IMR-90 (cell line): Measurements from ENCODE around the gene HACL1. TPM values are rescaled to one million over a fixed set of nuclear protein-coding genes. Genes with fewer than 3 reads are reported as not detected.

Source experiments
- ATAC-seq: fragments of 200-7000 bp; cut with Tn5 transposase; 2 replicates; pipeline ENCODE4 v1.9.1; 2020; ENCODE audit warnings: low read depth, mild to moderate bottlenecking, moderate library complexity
- BruUV-seq: library from RNA; stranded (reverse); fragments of 400-500 nt; replicated peaks from 2 replicates; lab custom pipeline; 2021; lab: Mats Ljungman, UMichigan
- CTCF ChIA-PET: fragments of 300-600 bp; formaldehyde crosslinking; extraction: SDS; loops from one replicate; lab custom pipeline; 2021; ENCODE audit warnings: antibody characterized with exemption; lab: Yijun Ruan, JAX
- POLR2A ChIA-PET: fragments of 300-600 bp; sonication (Branson Sonifier 250); formaldehyde crosslinking; loops from one replicate; lab custom pipeline; 2022; ENCODE audit warnings: antibody characterized with exemption; ENCODE audit not compliant: unreplicated experiment; lab: Charles Lee
- DNase-seq: peaks from one replicate; pipeline ENCODE4 v3.0.0; 2013
- H2AFZ ChIP-seq: replicated peaks from 2 replicates; pipeline ENCODE3; 2013; ENCODE audit warnings: low read length, mild to moderate bottlenecking; ENCODE audit not compliant: poor library complexity
- H2AK5ac ChIP-seq: 2 replicates; pipeline ENCODE4 v1.6.1; 2013; ENCODE audit warnings: low read depth, low read length, inconsistent platforms
- H2AK9ac ChIP-seq: replicated peaks from 2 replicates; pipeline ENCODE3; 2013; ENCODE audit warnings: mild to moderate bottlenecking, low read depth, low read length, moderate library complexity; ENCODE audit not compliant: poor library complexity
- H2BK120ac ChIP-seq: 2 replicates; pipeline ENCODE4 v1.6.1; 2013; ENCODE audit warnings: low read depth, low read length, inconsistent platforms
- H2BK15ac ChIP-seq: 3 replicates; pipeline ENCODE4 v1.6.1; 2013; ENCODE audit warnings: low read depth, low read length, inconsistent platforms
- H2BK20ac ChIP-seq: 2 replicates; pipeline ENCODE4 v1.6.1; 2013; ENCODE audit warnings: low read depth, mild to moderate bottlenecking, inconsistent platforms, low read length, moderate library complexity
- H2BK5ac ChIP-seq: 2 replicates; pipeline ENCODE4 v1.6.1; 2013; ENCODE audit warnings: mild to moderate bottlenecking, low read depth, low read length, inconsistent platforms; ENCODE audit not compliant: poor library complexity, severe bottlenecking
- H3K14ac ChIP-seq: replicated peaks from 2 replicates; pipeline ENCODE4 v1.6.1; 2013; ENCODE audit warnings: low read depth, low read length, inconsistent platforms
- H3K18ac ChIP-seq: 2 replicates; pipeline ENCODE4 v1.6.1; 2013; ENCODE audit warnings: low read depth, low read length, control low read depth
- H3K23ac ChIP-seq: 2 replicates; pipeline ENCODE4 v1.6.1; 2013; ENCODE audit warnings: low read depth, low read length, inconsistent platforms
- H3K27ac ChIP-seq: 2 replicates; pipeline ENCODE4 v1.5.1; 2013; ENCODE audit warnings: mild to moderate bottlenecking, control low read depth, low read length; ENCODE audit not compliant: insufficient read depth
- H3K27me3 ChIP-seq: 2 replicates; pipeline ENCODE4 v1.6.1; 2013; ENCODE audit warnings: low read length; ENCODE audit not compliant: control insufficient read depth, insufficient read depth
- H3K36me3 ChIP-seq: 2 replicates; pipeline ENCODE4 v1.6.1; 2013; ENCODE audit warnings: low read length, mixed read lengths; ENCODE audit not compliant: control insufficient read depth, insufficient read depth
- H3K4ac ChIP-seq: 2 replicates; pipeline ENCODE4 v1.6.1; 2013; ENCODE audit warnings: low read depth, low read length, inconsistent platforms
- H3K4me1 ChIP-seq: 2 replicates; pipeline ENCODE4 v1.6.1; 2013; ENCODE audit warnings: low read length, mixed read lengths; ENCODE audit not compliant: control insufficient read depth, insufficient read depth
- H3K4me2 ChIP-seq: 2 replicates; pipeline ENCODE4 v1.6.1; 2013; ENCODE audit warnings: low read depth, mild to moderate bottlenecking, control low read depth, low read length, moderate library complexity
- H3K4me3 ChIP-seq: 2 replicates; pipeline ENCODE4 v1.5.1; 2013; ENCODE audit warnings: low read depth, mild to moderate bottlenecking, control low read depth, low read length, moderate library complexity; ENCODE audit not compliant: insufficient read depth
- H3K56ac ChIP-seq: 2 replicates; pipeline ENCODE4 v1.6.1; 2013; ENCODE audit warnings: low read length, inconsistent platforms; ENCODE audit not compliant: insufficient read depth; ENCODE audit errors: extremely low read depth
- H3K79me1 ChIP-seq, 2 experiments: 2 replicates each; pipeline ENCODE4 v1.6.1; 2013; ENCODE audit warnings: low read length in 2 of 2, inconsistent platforms in 1 of 2, low read depth in 1 of 2
- H3K9ac ChIP-seq: 2 replicates; pipeline ENCODE4 v1.6.1; 2013; ENCODE audit warnings: low read depth, low read length, control low read depth
- H3K9me1 ChIP-seq: 2 replicates; pipeline ENCODE4 v1.6.1; 2013; ENCODE audit warnings: low read length, inconsistent platforms; ENCODE audit not compliant: insufficient read depth
- H3K9me3 ChIP-seq: 2 replicates; pipeline ENCODE4 v1.6.1; 2013; ENCODE audit warnings: low read length; ENCODE audit not compliant: control insufficient read depth, insufficient read depth
- H4K20me1 ChIP-seq: 2 replicates; pipeline ENCODE4 v1.6.1; 2013; ENCODE audit warnings: low read length, inconsistent platforms; ENCODE audit not compliant: insufficient read depth
- H4K5ac ChIP-seq: 2 replicates; pipeline ENCODE4 v1.6.1; 2013; ENCODE audit warnings: mild to moderate bottlenecking, low read depth, low read length, control low read depth
- H4K8ac ChIP-seq, 2 experiments: 2 replicates each; pipeline ENCODE4 v1.6.1; 2013; ENCODE audit warnings: low read depth in 2 of 2, low read length in 2 of 2, control low read depth in 1 of 2, inconsistent platforms in 1 of 2
- H4K91ac ChIP-seq: 2 replicates; pipeline ENCODE4 v1.6.1; 2013; ENCODE audit warnings: low read depth, low read length, inconsistent platforms; ENCODE audit not compliant: insufficient read depth
- BHLHE40 ChIP-seq: fragments of 150-350 bp; IDR thresholded peaks from 2 replicates; pipeline ENCODE4 v1.6.1; 2016; ENCODE audit warnings: mild to moderate bottlenecking, low read depth, low read length
- CEBPB ChIP-seq: IDR thresholded peaks from 2 replicates; pipeline ENCODE4 v1.6.1; 2012; ENCODE audit warnings: low read depth, low read length, improper control_type of control experiment
- CHD1 ChIP-seq: IDR thresholded peaks from 2 replicates; pipeline ENCODE4 v1.6.1; 2012; ENCODE audit warnings: low read depth, low read length, improper control_type of control experiment
- FOS ChIP-seq: fragments of 150-350 bp; IDR thresholded peaks from 2 replicates; pipeline ENCODE4 v1.6.1; 2016; ENCODE audit warnings: low read depth, low read length
- MAFK ChIP-seq: IDR thresholded peaks from 2 replicates; pipeline ENCODE4 v1.6.1; 2012; ENCODE audit warnings: low read depth, low read length, improper control_type of control experiment
- MAZ ChIP-seq: IDR thresholded peaks from 2 replicates; pipeline ENCODE4 v1.6.1; 2012; ENCODE audit warnings: low read depth, mild to moderate bottlenecking, low read length, improper control_type of control experiment, moderate library complexity, borderline replicate concordance
- MXI1 ChIP-seq: IDR thresholded peaks from 2 replicates; pipeline ENCODE4 v1.6.1; 2012; ENCODE audit warnings: low read depth, mild to moderate bottlenecking, low read length, moderate library complexity, borderline replicate concordance
- NFE2L2 ChIP-seq: fragments of 150-350 bp; IDR thresholded peaks from 2 replicates; pipeline ENCODE4 v1.6.1; 2016; ENCODE audit warnings: low read depth, mild to moderate bottlenecking, low read length
- POLR2A ChIP-seq: IDR thresholded peaks from 2 replicates; pipeline ENCODE4 v1.6.1; 2012; ENCODE audit warnings: mild to moderate bottlenecking, low read depth, low read length
- RAD21 ChIP-seq: IDR thresholded peaks from 2 replicates; pipeline ENCODE4 v1.6.1; 2012; ENCODE audit warnings: low read length, improper control_type of control experiment
- RCOR1 ChIP-seq: IDR thresholded peaks from 2 replicates; pipeline ENCODE4 v1.6.1; 2012; ENCODE audit warnings: mild to moderate bottlenecking, low read length, improper control_type of control experiment; ENCODE audit not compliant: insufficient replicate concordance
- RFX5 ChIP-seq: IDR thresholded peaks from 2 replicates; pipeline ENCODE4 v1.8.0; 2012; ENCODE audit warnings: low read depth, mild to moderate bottlenecking, low read length, moderate library complexity
- SMC3 ChIP-seq: fragments of 150-350 bp; IDR thresholded peaks from 2 replicates; pipeline ENCODE4 v1.6.1; 2016; ENCODE audit warnings: low read depth, mild to moderate bottlenecking, antibody characterized with exemption, low read length, moderate library complexity
- WGBS, 2 experiments: methylation state at CpG; one replicate each; pipeline versions ENCODE4 v1.1.5 to v1.1.7; 2013; ENCODE audit warnings: missing lambda C conversion rate in 2 of 2; ENCODE audit not compliant: insufficient read length in 1 of 2; ENCODE audit errors: extremely low coverage in 2 of 2; 5-methylcytosine and 5-hydroxymethylcytosine counted together
- dilution Hi-C: fragments of 300-500 bp; cut with HindIII; formaldehyde crosslinking; loops from one replicate; pipeline ENCODE4 v1.14.3; 2018; ENCODE audit warnings: low sequenced_read_pairs; ENCODE audit not compliant: unreplicated experiment
- in situ Hi-C: fragments of 300-500 bp; cut with MboI; formaldehyde crosslinking; loops from 3 replicates; pipeline ENCODE4 v1.14.3; 2019; ENCODE audit warnings: low sequenced_read_pairs, inconsistent platforms, mixed read lengths
- intact Hi-C: fragments of 100-400 bp; cut with micrococcal nuclease; formaldehyde crosslinking; loops from 2 replicates; pipeline ENCODE4 v1.10.0; 2022
- polyA plus RNA-seq, 3 experiments: library from polyadenylated mRNA; depleted of rRNA; stranded (reverse); fragments of >200 nt; gene quantifications; 2 replicates each; pipeline ENCODE4 v1.2.3, GENCODE V29; 2012; ENCODE audit warnings: low replicate concordance in 1 of 3
- total RNA-seq: library from RNA; depleted of rRNA; stranded (reverse); fragments of >200 nt; gene quantifications from 2 replicates; pipeline ENCODE4 v1.2.3, GENCODE V29; 2012
- TF ChIP-seq, protein P1 (sequence below): fragments of 150-350 bp; IDR thresholded peaks from 2 replicates; pipeline ENCODE4 v1.6.1; 2016; ENCODE audit warnings: low read depth, mild to moderate bottlenecking, low read length, moderate library complexity, borderline replicate concordance
- TF ChIP-seq, protein P2 (sequence below): conservative IDR thresholded peaks from 2 replicates; pipeline ENCODE4 v1.5.1; 2012; ENCODE audit warnings: mild to moderate bottlenecking, low read depth, low read length, improper control_type of control experiment
- TF ChIP-seq, protein P3 (sequence below): fragments of 150-350 bp; IDR thresholded peaks from 2 replicates; pipeline ENCODE4 v1.6.1; 2017; ENCODE audit warnings: mild to moderate bottlenecking, antibody characterized with exemption, low read length, low read depth

The HACL1 gene
- total and polyA plus RNA-seq, 2 of the 4 experiments (the other 2 are of a cell fraction), result 9.9 to 28.1 TPM

DNA sequence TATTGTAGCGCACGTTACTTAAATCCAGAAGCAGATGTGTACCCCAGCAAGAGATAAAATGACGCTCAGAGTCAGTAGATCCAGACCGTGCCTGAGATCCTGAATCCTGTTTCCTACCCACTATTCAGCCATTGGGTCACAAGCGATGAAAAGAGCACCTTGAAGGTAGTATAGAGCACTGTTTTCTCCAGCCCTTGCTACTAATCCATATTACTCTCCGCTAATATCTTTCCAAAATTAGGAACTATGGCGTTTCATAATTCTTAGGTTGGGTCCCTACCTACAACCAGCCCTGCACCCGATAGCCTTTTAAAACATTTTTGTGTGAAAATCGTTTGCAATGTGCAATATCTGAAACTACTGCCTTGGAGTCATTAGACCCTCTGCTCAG lies 772 bp upstream of the HACL1 start:
- Histone ChIP-seq H3K56ac (peak overlapping the region; percentile 85), H2BK5ac (peak overlapping the region; percentile 79), H3K18ac (peak overlapping the region; percentile 28; the same call in 1 of the 2 replicates), H3K9me3 (no peaks in the 10 kb centered on the region), H4K5ac (peak overlapping the region; percentile 43; the same call in 1 of the 2 replicates), H3K9me1 (peaks cover 6% of the 10 kb centered on the region), H2BK15ac (peak overlapping the region; percentile 46; the same call in 1 of the 3 replicates), H4K20me1 (no peaks in the 10 kb centered on the region), H2AK9ac (no peak overlapping the region), H3K9ac (peak overlapping the region; percentile 87), H3K23ac (peak overlapping the region; percentile 60; the same call in 1 of the 2 replicates), H3K36me3 (peaks cover 2% of the 10 kb centered on the region; the same call in 1 of the 2 replicates), H3K27ac (peak overlapping the region; percentile 56), H2BK120ac (0 out of 2 replicates have a peak overlapping the region, but pooled peaks have one; percentile 31), H2AFZ (peak overlapping the region; percentile 98), H3K14ac (peak overlapping the region; percentile 66), H3K79me1 (peaks cover 19 to 33% of the 10 kb centered on the region in 2 experiments), H2AK5ac (no peak overlapping the region), H3K4me2 (peak overlapping the region; percentile 75), H3K4me1 (peaks cover 2% of the 10 kb centered on the region; the same call in 1 of the 2 replicates), H3K4ac (peak overlapping the region; percentile 58), H3K4me3 (peak overlapping the region; percentile 66), H2BK20ac (no peak overlapping the region), H3K27me3 (no peaks in the 10 kb centered on the region), H4K91ac (peak overlapping the region; percentile 43; the same call in 1 of the 2 replicates), H4K8ac (peak overlapping the region; percentile 36 to 88)
- ATAC-seq (peak; percentile 13), DNase-seq (no peak)
- TSS peak; percentile 73 for BruUV-seq
- TF ChIP-seq SMC3 (no peak), RFX5 (no peak), MAFK (no peak), RAD21 (no peak), CHD1 (no peak), CEBPB (no peak), BHLHE40 (no peak), NFE2L2 (no peak), RCOR1 (no peak), POLR2A (no peak), MXI1 (no peak), MAZ (no peak), FOS (no peak)
- TF ChIP-seq, protein P1, sequence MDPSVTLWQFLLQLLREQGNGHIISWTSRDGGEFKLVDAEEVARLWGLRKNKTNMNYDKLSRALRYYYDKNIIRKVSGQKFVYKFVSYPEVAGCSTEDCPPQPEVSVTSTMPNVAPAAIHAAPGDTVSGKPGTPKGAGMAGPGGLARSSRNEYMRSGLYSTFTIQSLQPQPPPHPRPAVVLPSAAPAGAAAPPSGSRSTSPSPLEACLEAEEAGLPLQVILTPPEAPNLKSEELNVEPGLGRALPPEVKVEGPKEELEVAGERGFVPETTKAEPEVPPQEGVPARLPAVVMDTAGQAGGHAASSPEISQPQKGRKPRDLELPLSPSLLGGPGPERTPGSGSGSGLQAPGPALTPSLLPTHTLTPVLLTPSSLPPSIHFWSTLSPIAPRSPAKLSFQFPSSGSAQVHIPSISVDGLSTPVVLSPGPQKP, result no peak
- TF ChIP-seq, protein P2, sequence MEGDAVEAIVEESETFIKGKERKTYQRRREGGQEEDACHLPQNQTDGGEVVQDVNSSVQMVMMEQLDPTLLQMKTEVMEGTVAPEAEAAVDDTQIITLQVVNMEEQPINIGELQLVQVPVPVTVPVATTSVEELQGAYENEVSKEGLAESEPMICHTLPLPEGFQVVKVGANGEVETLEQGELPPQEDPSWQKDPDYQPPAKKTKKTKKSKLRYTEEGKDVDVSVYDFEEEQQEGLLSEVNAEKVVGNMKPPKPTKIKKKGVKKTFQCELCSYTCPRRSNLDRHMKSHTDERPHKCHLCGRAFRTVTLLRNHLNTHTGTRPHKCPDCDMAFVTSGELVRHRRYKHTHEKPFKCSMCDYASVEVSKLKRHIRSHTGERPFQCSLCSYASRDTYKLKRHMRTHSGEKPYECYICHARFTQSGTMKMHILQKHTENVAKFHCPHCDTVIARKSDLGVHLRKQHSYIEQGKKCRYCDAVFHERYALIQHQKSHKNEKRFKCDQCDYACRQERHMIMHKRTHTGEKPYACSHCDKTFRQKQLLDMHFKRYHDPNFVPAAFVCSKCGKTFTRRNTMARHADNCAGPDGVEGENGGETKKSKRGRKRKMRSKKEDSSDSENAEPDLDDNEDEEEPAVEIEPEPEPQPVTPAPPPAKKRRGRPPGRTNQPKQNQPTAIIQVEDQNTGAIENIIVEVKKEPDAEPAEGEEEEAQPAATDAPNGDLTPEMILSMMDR, result no peak
- TF ChIP-seq, protein P3, sequence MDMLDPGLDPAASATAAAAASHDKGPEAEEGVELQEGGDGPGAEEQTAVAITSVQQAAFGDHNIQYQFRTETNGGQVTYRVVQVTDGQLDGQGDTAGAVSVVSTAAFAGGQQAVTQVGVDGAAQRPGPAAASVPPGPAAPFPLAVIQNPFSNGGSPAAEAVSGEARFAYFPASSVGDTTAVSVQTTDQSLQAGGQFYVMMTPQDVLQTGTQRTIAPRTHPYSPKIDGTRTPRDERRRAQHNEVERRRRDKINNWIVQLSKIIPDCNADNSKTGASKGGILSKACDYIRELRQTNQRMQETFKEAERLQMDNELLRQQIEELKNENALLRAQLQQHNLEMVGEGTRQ, result no peak
- in situ Hi-C loops (no loop called here), dilution Hi-C loops (no loop called here), intact Hi-C loops (no loop called here)
- 0% methylated on average over 2 of the region's 9 CpGs; no CpG with 5 or more reads in 1 of the 2 experiments for WGBS, 2 experiments
- CTCF ChIA-PET, result no interaction called here
- POLR2A ChIA-PET, result no interaction called here
